Left kidney (tissue), 2 donors: Measurements from ENCODE around the gene ZBTB34. TPM values are rescaled to one million over a fixed set of nuclear protein-coding genes. Genes with fewer than 3 reads are reported as not detected.
A peak's percentile ranks its signal among the peaks of the same experiment; 100 is the strongest.

ENCODE experiments used
- DNase-seq: peaks from one replicate; pipeline ENCODE4 v3.0.0-alpha.2; 2013
- polyA plus RNA-seq: library from polyadenylated mRNA; unstranded; fragments of 120-200 nt; gene quantifications from one replicate; pipeline ENCODE4 v1.2.1, GENCODE V29; 2013; ENCODE audit not compliant: insufficient read length

ZBTB34 gene
- polyA plus RNA-seq, 1 donor: 23.1 TPM

GRCh38 chr9:126916909-126917308 is 56.5 kb downstream of the ZBTB34 start:
- DNase-seq: no peak

GRCh38 chr9:126919193-126919592 is 58.8 kb downstream of the ZBTB34 start:
- DNase-seq: no peak

- DNase-seq: no peak
These were observed 65.4 kb downstream of the ZBTB34 start for GRCh38 chr9:126925876-126926275.

GRCh38 chr9:126926364-126926763 is 65.9 kb downstream of the ZBTB34 start:
- DNase-seq: no peak

GRCh38 chr9:126927419-126927818 is 67.0 kb downstream of the ZBTB34 start:
- peak; percentile 70 for DNase-seq

- no peak for DNase-seq
These were observed 72.5 kb downstream of the ZBTB34 start for GRCh38 chr9:126932871-126933321.

- no peak for DNase-seq
These were observed 73.0 kb downstream of the ZBTB34 start for GRCh38 chr9:126933334-126933980.

- no peak for DNase-seq
These were observed 74.0 kb downstream of the ZBTB34 start for GRCh38 chr9:126934441-126934840.

Other genes with a start within 250 kb of the ZBTB34 start
- gene LMX1B, start 246.7 kb upstream of the ZBTB34 start, polyA plus RNA-seq: 18.3 TPM
- 21.7 TPM for gene ZBTB43, start 55.6 kb upstream of the ZBTB34 start, polyA plus RNA-seq
- 30.6 TPM for gene RALGPS1, start 54.1 kb downstream of the ZBTB34 start, polyA plus RNA-seq